Measurements from ENCODE around the gene ZNF81. TPM values are rescaled to one million over a fixed set of nuclear protein-coding genes. Genes with fewer than 3 reads are reported as not detected.

Gene ZNF81
- total RNA-seq, 6 experiments from 2014 or later, result 2.4 to 3.8 (median 3.3) TPM

DNA sequence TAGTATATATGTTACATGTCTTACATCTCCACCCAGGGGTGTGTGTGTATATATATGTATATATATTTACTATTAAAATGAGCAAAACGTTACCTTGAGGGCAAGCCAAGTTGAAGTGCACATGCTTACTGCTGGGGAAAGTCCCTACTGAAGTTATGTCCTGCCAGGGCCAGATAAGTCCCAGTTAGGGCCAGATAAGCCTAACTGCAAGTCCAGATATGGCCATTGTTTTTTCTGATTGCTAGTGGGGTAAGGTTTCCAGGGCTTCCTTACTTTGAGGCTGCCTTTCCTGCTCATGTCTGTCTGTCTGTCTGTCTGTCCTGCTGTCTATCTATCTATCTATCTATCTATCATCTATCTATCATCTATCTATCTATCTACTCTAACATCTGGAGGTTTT lies 19.3 kb upstream of the ZNF81 start:
- no peak overlapping the region for H3K27ac ChIP-seq
- ATAC-seq (no peak), DNase-seq (no peak)
- WGBS (ENCODE audit: insufficient coverage, low coverage, low lambda C conversion rate, missing lambda C conversion rate), result 0% methylated on average over 1 of the region's 1 CpG
- TF ChIP-seq, protein P1, sequence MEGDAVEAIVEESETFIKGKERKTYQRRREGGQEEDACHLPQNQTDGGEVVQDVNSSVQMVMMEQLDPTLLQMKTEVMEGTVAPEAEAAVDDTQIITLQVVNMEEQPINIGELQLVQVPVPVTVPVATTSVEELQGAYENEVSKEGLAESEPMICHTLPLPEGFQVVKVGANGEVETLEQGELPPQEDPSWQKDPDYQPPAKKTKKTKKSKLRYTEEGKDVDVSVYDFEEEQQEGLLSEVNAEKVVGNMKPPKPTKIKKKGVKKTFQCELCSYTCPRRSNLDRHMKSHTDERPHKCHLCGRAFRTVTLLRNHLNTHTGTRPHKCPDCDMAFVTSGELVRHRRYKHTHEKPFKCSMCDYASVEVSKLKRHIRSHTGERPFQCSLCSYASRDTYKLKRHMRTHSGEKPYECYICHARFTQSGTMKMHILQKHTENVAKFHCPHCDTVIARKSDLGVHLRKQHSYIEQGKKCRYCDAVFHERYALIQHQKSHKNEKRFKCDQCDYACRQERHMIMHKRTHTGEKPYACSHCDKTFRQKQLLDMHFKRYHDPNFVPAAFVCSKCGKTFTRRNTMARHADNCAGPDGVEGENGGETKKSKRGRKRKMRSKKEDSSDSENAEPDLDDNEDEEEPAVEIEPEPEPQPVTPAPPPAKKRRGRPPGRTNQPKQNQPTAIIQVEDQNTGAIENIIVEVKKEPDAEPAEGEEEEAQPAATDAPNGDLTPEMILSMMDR (IDR thresholded peaks at IDR 0.05), result no peak
- H3K4me1 ChIP-seq, result no peaks in the 10 kb centered on the region
- H3K27me3 ChIP-seq, result no peaks in the 10 kb centered on the region
- no peaks in the 10 kb centered on the region for H3K9me3 ChIP-seq
- intact Hi-C loops (cut with DNase I), result no loop called here
- no peaks in the 10 kb centered on the region for H3K36me3 ChIP-seq
- H3K4me3 ChIP-seq, result no peak overlapping the region

DNA sequence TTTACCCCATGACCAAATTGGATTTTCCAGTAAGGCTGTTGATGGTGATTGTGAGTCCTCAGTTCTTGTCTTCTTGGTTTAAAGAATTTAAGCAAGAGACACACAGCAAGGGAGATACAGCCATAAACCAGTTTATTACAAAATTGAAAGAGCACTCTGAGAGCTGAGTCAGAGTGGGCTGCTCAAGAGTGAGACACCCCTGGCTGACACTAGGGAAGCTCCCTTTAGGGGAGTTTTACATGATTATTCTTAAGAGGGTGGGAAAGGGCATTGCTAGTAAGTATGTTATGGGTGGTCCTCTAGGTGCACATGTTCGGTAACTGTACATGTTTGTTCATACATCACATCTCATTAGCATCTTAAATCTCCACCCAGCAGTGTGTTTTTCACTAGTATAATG lies 18.8 kb upstream of the ZNF81 start:
- no peak overlapping the region for H3K27ac ChIP-seq
- no peaks in the 10 kb centered on the region for H3K36me3 ChIP-seq
- ATAC-seq, result no peak
- no peak overlapping the region for H3K4me3 ChIP-seq
- H3K4me1 ChIP-seq, result no peaks in the 10 kb centered on the region
- no peak for TF ChIP-seq POLR2A (IDR thresholded peaks at IDR 0.05)
- TF ChIP-seq, protein P1 (IDR thresholded peaks at IDR 0.05), result no peak
- H3K27me3 ChIP-seq, result no peaks in the 10 kb centered on the region
- H3K9me3 ChIP-seq, result no peaks in the 10 kb centered on the region
- DNase-seq, result no peak
- WGBS (ENCODE audit: insufficient coverage, low coverage, low lambda C conversion rate, missing lambda C conversion rate), result 33% methylated on average over 1 of the region's 1 CpG
- intact Hi-C loops (cut with DNase I), result no loop called here

DNA sequence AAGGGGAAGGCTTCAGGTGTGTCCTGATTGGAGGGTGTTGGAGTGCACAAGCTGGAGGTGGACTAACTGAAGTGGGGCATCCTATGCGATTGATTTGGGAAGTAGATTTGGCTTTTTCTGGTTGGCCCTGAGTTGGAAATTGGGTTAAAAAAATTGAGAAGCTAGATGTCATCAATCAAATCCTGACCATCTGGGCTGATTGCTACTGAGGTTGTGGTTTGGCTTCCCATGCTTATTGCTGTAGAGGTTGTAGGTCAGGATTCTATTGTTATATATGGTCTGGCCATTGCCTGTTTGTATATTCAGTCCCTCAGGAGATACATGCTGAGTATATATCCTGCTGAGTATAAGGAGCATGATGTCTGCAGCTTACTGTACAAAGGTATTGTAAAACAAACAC lies 7.7 kb upstream of the ZNF81 start:
- intact Hi-C loops (cut with DNase I), result no loop called here
- no peak for DNase-seq
- H3K27me3 ChIP-seq, result no peaks in the 10 kb centered on the region
- WGBS (ENCODE audit: insufficient coverage, low coverage, low lambda C conversion rate, missing lambda C conversion rate), result no CpG with 5 or more reads among the region's 1 CpG
- no peak overlapping the region for H3K4me3 ChIP-seq
- ATAC-seq, result no peak
- H3K4me1 ChIP-seq, result no peaks in the 10 kb centered on the region
- no peaks in the 10 kb centered on the region for H3K9me3 ChIP-seq
- no peaks in the 10 kb centered on the region for H3K36me3 ChIP-seq
- no peak overlapping the region for H3K27ac ChIP-seq
- no peak for TF ChIP-seq POLR2A (IDR thresholded peaks at IDR 0.05)
- TF ChIP-seq, protein P1 (IDR thresholded peaks at IDR 0.05), result no peak

DNA sequence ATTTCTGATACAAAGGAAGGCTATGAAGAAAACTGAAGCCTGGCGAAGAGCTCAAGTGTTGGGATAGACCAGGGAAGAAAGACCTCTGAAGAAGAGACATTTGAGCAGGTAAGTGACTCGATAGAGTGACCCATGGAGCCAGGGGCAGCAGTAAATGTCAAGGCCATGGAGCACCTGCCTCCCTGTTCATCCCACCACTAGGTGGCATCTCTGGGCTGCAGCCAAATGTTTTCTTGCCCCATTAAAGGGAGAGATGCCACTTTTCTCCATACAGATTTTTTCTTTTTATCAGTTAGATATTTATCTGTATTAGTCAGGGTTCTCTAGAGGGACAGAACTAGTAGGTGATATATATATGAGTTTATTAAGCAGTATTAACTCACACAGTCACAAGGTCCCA lies 4.9 kb upstream of the ZNF81 start:
- 38% methylated on average over 1 of the region's 2 CpGs for WGBS (ENCODE audit: insufficient coverage, low coverage, low lambda C conversion rate, missing lambda C conversion rate)
- intact Hi-C loops (cut with DNase I), result no loop called here
- Histone ChIP-seq H3K9me3 (no peaks in the 10 kb centered on the region), H3K27ac (no peak overlapping the region), H3K27me3 (no peaks in the 10 kb centered on the region), H3K36me3 (no peaks in the 10 kb centered on the region), H3K4me3 (no peak overlapping the region), H3K4me1 (no peaks in the 10 kb centered on the region)
- ATAC-seq, result peak; percentile 26 to 57 (median 40)
- peak in 2 of 3 donors; percentile 48 to 50 for DNase-seq
- TF ChIP-seq, protein P1 (IDR thresholded peaks at IDR 0.05), result peak; percentile 52 to 72 (median 66)
- TF ChIP-seq POLR2A (IDR thresholded peaks at IDR 0.05), result no peak

DNA sequence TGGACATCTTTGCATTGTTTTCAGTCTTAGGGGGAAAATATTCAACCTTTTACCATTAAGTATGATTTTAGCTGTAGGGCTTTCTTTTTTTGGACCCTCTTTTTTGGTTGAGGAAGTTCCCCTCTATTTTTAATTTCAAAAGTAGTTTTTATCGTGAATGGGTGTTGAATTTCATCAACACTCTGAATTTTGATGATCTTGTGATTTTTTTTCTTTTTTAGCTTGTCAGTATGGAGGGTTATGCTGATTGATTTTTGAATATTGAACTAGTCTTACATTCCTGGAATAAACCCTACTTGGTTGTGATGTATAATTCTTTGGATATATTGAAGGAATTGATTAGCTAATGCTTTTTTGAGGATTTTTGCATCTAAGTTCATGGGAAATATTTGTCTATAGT lies 1.7 kb downstream of the ZNF81 start:
- DNase-seq (no peak), ATAC-seq (no peak)
- Histone ChIP-seq H3K4me1 (no peaks in the 10 kb centered on the region), H3K27me3 (no peaks in the 10 kb centered on the region), H3K36me3 (no peaks in the 10 kb centered on the region), H3K9me3 (no peaks in the 10 kb centered on the region), H3K27ac (no peak overlapping the region), H3K4me3 (no peak overlapping the region)
- no peak for TF ChIP-seq POLR2A (IDR thresholded peaks at IDR 0.05)
- TF ChIP-seq, protein P1 (IDR thresholded peaks at IDR 0.05), result no peak
- WGBS (ENCODE audit: insufficient coverage, low coverage, low lambda C conversion rate, missing lambda C conversion rate), result 25% methylated on average over 1 of the region's 1 CpG
- intact Hi-C loops (cut with DNase I), result no loop called here

Measured in right lobe of liver (tissue), 6 donors.